GM18867 (cell line): ENCODE measurements around the gene PRLH.
A peak's percentile ranks its signal among the peaks of the same experiment; 100 is the strongest.
"Not testable (repeated sequence)": the region's sequence is repeated elsewhere in the genome, so short reads cannot be mapped to it uniquely, and the experiment has no call there.

Experiments
- ATAC-seq: cut with Tn5 transposase; IDR thresholded peaks from one replicate; pipeline ENCODE4 v1.9.1; 2021; ENCODE audit warnings: mild to moderate bottlenecking, moderate library complexity; ENCODE audit not compliant: unreplicated experiment

The PRLH gene

GRCh38 chr2:237581326-237581725 lies 15.0 kb downstream of the PRLH start:
- no peak for ATAC-seq

- ATAC-seq: no peak
Measured at GRCh38 chr2:237581751-237582746, 15.7 kb downstream of the PRLH start.

- no peak for ATAC-seq
Measured at GRCh38 chr2:237583385-237584295, 17.3 kb downstream of the PRLH start.

DNA sequence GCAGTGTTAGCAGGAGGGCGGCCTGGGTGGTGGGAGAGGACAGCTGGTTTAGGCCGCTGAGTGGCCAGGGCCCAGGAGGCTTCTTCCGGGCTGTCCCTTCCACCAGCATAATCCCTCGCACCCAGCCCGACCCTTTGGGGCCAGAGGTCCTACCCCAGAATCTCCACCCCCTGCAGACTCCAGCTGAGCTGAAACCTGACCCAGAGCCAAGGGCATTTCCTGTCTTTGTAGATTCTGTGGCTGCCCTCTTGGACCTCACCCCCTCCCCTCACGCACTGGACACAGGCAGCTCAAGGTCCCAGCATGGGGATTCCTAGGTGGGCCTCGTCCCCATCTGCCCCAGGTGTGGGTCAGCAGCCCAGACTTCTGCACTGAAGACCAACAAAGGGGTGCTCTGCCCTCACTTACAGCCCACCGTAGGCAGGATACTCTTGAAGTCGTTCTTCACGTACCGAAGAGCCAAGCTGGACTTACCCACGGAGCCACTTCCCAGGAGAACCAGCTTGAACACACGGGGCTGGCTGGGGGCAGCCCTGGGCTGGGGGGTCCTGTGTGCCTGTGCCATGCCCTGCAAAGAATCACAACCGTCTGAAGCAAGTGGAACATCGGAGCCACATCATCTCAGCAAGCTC lies 19.3 kb downstream of the PRLH start:
- ATAC-seq: no peak

DNA sequence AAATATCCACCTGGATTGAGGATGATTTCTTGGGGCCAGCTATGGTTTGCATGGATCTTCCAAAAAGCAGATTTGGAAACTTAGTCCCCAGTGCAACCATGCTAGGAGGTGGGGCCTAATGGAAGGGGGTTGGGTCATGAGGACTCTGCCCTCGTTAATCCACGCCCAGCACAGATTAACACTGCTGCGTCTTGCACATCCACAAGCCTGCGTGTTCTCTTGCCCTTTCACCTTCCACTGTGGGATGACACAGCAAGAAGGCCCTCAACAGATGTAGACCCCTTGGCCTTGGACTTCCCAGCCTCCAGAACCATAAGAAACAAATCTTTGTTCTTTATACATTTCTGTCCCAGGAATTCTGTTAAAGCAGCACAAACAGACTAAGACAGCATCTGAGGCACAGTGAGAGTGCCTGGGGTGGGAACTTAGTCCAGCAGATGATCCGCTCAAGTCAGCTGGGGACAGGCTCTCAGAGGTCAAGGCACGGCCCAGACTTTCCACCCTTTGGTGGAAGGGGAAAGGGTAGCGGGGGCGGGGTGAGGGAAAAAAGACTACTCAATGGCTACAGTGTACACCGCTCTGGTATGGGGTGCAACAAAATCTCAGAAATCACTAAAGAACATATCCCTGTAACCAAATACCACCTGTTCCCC lies 21.8 kb downstream of the PRLH start:
- ATAC-seq: no peak

- ATAC-seq: no peak
Measured at GRCh38 chr2:237590272-237591140, 24.1 kb downstream of the PRLH start, which contains the start of gene RAB17. Gene RAB17 (minus strand): TSS chr2:237590734. CDS start chr2:237586154, 4,580 bp downstream.

DNA sequence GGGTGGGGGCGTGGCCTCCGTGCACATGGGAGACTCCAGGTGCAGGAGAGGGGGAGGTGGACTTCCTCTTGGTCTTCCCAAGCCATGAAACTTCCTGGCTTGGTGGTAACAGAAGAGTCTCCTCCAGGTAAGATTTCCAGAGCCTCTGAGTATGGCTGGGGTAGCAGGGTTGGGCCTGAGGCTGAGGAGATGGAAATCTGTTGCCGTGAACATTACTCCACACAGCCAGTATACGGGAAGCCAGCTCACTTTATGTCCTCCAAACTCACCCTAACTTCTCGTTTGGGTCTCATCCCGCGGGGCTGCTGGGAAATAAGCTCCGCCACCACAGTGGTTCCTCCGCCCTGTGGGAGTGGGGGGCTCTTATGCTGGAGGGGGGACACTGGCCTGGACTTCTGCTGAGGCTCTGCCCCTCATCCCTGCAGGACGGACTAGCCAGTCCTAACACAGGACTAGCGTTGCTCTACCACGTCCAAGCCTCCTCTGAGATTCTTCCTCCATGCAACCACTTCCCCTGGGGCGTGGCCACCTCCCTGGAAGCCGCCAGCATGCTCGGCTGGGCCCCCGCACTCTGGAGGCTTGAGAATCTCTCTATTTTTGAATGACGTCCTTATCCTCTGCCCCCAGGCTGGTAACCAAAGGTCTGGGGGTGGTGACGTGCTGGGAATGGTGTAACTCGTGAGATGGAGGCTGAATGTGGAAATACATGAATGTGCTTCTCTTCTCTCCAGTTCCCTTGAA lies 24.9 kb downstream of the PRLH start:
- ATAC-seq: peak; percentile 53

DNA sequence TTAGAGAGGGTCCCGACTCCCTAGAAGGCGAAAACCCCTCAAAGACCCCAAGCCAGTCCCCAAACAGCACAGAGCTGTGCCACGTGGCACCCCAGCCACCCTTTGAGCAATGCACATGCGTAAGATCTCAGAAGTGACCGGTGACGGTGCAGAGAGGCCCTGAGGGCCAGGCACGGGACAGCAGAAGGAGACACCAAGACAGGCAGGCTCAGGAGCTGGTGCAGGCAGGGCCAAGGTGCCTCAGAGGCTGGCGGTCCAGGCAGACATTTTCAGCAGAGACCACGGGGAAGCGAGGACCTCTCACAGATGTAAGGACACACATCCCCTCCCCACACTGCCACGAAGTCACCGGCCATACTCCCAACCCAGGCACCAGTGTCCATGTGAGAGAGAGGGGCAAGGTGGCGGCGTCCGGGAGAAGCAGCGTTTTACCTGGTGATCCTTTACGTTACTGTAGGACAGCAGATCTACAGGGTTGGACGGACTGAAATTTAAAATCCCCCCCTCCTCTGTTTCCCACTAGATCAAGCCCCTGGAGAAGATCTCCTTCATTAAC lies 26.1 kb downstream of the PRLH start:
- ATAC-seq: no peak

GRCh38 chr2:237593036-237593435 lies 26.7 kb downstream of the PRLH start:
- ATAC-seq: no peak

DNA sequence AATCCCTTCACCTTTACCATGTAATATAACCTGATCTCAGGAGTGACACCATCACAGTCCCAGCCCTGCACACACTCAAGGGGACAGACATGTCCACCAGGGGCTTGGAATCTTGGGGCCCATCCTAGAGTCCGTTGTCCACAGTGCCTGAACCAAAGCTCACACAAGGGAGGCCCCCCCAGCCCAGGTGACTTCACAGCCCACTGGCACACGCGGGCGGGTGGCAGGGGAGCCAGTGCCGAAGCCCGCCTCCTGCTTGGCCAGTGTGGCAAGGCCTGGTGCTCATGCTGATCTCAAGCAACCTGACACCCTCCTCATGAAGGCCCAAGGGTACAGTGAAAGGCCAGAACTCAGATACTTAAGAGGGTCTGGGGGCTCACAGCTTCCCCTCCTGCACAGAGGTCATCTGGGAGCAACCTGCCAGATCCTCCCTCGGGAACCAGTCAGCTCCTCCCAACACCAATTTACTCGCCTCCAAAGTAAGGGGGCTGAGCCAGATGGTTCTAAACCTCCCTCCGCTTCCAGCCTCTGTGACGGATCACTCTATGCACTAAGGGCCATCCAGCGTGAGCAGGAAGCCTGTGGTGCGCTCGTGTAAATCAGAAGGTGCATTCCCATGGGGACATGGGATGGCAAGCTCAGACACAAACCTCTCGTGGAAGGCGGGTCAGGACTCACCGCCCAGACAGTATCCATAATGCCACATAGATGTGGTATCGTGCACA lies 27.4 kb downstream of the PRLH start:
- no peak for ATAC-seq

DNA sequence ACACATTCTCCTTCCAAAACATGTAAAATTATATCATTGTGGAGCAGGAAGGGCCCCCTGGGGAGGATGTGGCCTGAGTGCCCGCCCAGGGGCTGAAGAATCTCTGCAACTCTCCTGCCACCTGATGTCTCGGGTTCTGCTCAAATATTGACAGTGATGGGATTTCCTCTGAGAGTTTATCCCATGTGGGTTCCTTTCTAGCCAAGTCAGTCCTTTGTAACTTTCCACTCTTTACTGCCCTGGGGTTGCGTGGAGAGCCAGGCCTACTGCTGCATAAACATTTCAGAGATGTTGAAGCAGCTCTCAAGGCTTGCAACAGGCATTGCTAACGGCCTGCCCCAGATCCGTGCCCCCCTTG lies 28.1 kb downstream of the PRLH start:
- ATAC-seq: no peak

GRCh38 chr2:237595829-237596519 lies 29.6 kb downstream of the PRLH start:
- ATAC-seq: not testable (repeated sequence)

- no peak for ATAC-seq
Measured at GRCh38 chr2:237596520-237597195, 30.3 kb downstream of the PRLH start.

GRCh38 chr2:237597196-237598145 lies 31.1 kb downstream of the PRLH start:
- no peak for ATAC-seq

DNA sequence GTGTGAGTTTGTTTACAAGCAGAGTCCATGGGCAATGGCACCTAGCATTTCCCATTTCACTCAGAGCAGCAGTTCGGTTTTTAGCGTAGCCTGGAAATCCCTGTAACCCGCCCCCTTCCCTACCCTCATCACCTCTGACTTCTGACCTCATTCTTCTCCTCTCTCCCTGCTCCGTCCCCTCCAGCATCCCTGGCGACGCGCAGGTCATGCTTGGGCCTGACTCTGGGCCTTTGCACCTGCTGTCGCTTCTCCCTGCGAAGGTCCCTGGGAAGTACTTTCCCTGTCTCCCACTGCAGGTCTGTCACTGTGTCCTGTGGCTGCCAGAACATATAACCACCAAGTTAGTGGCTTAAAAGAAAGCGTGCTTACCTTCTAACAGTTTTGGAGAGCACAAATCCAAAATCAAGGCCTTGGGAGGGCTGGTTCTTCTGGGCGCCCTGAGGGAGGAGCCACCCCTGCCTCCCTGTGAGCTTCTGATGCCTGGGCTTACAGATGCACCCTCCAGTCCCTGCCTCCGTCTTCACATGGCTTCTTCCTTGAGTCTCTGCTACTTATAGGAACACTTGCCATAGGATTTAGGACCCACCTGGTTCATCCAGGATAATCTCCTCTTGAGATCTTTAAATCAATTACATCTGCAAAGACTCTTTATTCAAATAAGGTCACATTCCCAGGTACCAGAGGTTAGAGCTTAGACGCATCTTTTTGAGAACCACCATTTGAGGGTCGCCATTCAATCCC lies 32.3 kb downstream of the PRLH start:
- ATAC-seq: no peak
